ENCODE measurements around the gene ABRAXAS1. TPM values are rescaled to one million over a fixed set of nuclear protein-coding genes. Genes with fewer than 3 reads are reported as not detected.

The ABRAXAS1 gene
- total RNA-seq, 2 donors from 2014 or later: 5.9 to 17.1 TPM

- no peaks in the 10 kb centered on the region for H3K9me3 ChIP-seq
- TF ChIP-seq POLR2A (IDR thresholded peaks at IDR 0.05): no peak
- TF ChIP-seq, protein P1, sequence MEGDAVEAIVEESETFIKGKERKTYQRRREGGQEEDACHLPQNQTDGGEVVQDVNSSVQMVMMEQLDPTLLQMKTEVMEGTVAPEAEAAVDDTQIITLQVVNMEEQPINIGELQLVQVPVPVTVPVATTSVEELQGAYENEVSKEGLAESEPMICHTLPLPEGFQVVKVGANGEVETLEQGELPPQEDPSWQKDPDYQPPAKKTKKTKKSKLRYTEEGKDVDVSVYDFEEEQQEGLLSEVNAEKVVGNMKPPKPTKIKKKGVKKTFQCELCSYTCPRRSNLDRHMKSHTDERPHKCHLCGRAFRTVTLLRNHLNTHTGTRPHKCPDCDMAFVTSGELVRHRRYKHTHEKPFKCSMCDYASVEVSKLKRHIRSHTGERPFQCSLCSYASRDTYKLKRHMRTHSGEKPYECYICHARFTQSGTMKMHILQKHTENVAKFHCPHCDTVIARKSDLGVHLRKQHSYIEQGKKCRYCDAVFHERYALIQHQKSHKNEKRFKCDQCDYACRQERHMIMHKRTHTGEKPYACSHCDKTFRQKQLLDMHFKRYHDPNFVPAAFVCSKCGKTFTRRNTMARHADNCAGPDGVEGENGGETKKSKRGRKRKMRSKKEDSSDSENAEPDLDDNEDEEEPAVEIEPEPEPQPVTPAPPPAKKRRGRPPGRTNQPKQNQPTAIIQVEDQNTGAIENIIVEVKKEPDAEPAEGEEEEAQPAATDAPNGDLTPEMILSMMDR (IDR thresholded peaks at IDR 0.05): no peak
- DNase-seq (no peak), ATAC-seq (no peak)
- WGBS, 2 donors: 100% methylated on average over 1 of the region's 1 CpG
- H3K36me3 ChIP-seq (replicated peaks in 1 of 2; ENCODE audit: insufficient read depth in 1 of 2, low read depth in 2 of 2): peaks cover 0 to 9% of the 10 kb centered on the region in 2 donors
- H3K4me3 ChIP-seq: no peak overlapping the region
- no peaks in the 10 kb centered on the region for H3K4me1 ChIP-seq
- H3K27me3 ChIP-seq: no peaks in the 10 kb centered on the region
- intact Hi-C loops (cut with DNase I): no loop called here
- no peak overlapping the region for H3K27ac ChIP-seq
Observed at GRCh38 chr4:83431200-83431599, 53.7 kb downstream of the ABRAXAS1 start.

GRCh38 chr4:83418211-83418610, 66.7 kb downstream of the ABRAXAS1 start:
- no peak for ATAC-seq
- Histone ChIP-seq H3K27me3 (no peaks in the 10 kb centered on the region), H3K9me3 (no peaks in the 10 kb centered on the region), H3K36me3 (replicated peaks in 1 of 2; ENCODE audit: insufficient read depth in 1 of 2, low read depth in 2 of 2) (peaks cover 0 to 18% of the 10 kb centered on the region in 2 donors), H3K4me1 (no peaks in the 10 kb centered on the region), H3K27ac (no peak overlapping the region), H3K4me3 (no peak overlapping the region)
- DNase-seq: no peak
- TF ChIP-seq, protein P1 (IDR thresholded peaks at IDR 0.05): no peak
- TF ChIP-seq POLR2A (IDR thresholded peaks at IDR 0.05): no peak
- intact Hi-C loops (cut with DNase I): no loop called here

DNA sequence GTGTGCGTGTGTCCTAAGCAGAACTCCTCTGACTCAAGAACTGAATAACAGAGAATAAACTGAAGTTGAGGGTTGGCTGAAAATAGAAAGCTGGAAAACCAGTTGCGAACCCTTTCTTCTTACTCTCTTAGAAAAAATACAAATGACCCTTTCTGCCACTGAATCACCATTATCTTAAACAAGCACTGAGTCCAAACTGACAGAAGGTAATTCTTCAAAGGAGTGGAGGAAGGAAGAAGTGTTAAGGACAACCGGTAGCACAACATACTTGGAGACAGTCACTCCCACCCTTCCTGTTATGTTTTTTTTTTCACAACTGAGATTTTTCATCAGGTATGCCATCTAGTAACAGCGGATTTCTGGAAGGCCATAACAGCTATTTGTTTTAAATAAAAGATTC, 67.3 kb downstream of the ABRAXAS1 start:
- H3K36me3 ChIP-seq (replicated peaks in 1 of 2; ENCODE audit: insufficient read depth in 1 of 2, low read depth in 2 of 2): peaks cover 0 to 16% of the 10 kb centered on the region in 2 donors
- no peak for ATAC-seq
- intact Hi-C loops (cut with DNase I): no loop called here

GRCh38 chr4:83413676-83414075, 71.2 kb downstream of the ABRAXAS1 start:
- WGBS, 2 donors: 96 to 100% methylated on average over 2 of the region's 2 CpGs
- Histone ChIP-seq H3K27ac (no peak overlapping the region), H3K27me3 (no peaks in the 10 kb centered on the region), H3K9me3 (no peaks in the 10 kb centered on the region), H3K4me3 (no peak overlapping the region), H3K4me1 (no peaks in the 10 kb centered on the region), H3K36me3 (replicated peaks in 1 of 2; ENCODE audit: insufficient read depth in 1 of 2, low read depth in 2 of 2) (peaks cover 0 to 15% of the 10 kb centered on the region in 2 donors)
- intact Hi-C loops (cut with DNase I): no loop called here
- ATAC-seq (no peak), DNase-seq (no peak)
- TF ChIP-seq, protein P1 (IDR thresholded peaks at IDR 0.05): no peak
- no peak for TF ChIP-seq POLR2A (IDR thresholded peaks at IDR 0.05)

More for the DNA sequence above, 67.3 kb downstream of the ABRAXAS1 start:
- TF ChIP-seq, protein P1 (IDR thresholded peaks at IDR 0.05): no peak
- TF ChIP-seq POLR2A (IDR thresholded peaks at IDR 0.05): no peak
- H3K4me1 ChIP-seq: no peaks in the 10 kb centered on the region
- no peaks in the 10 kb centered on the region for H3K27me3 ChIP-seq
- 83 to 89% methylated on average over 4 of the region's 4 CpGs for WGBS, 2 donors
- H3K9me3 ChIP-seq: no peaks in the 10 kb centered on the region
- DNase-seq: no peak
- H3K4me3 ChIP-seq: no peak overlapping the region
- no peak overlapping the region for H3K27ac ChIP-seq

Other genes with a start within 250 kb of the ABRAXAS1 start
- 1 to 10 TPM; 2.1 to 4.6 TPM for gene COQ2, start 200.3 kb downstream of the ABRAXAS1 start, total RNA-seq
- under 1 TPM; 0.52 to 0.99 TPM for gene HPSE, start 150.3 kb downstream of the ABRAXAS1 start, total RNA-seq
- gene HELQ, start 29.3 kb downstream of the ABRAXAS1 start, total RNA-seq: 10 to 100 TPM; 14.0 to 24.4 TPM
- 10 to 100 TPM; 10.9 to 55.0 TPM for gene MRPS18C, start 29.0 kb downstream of the ABRAXAS1 start, total RNA-seq
- 1 to 10 TPM; 1.8 to 4.3 TPM for gene GPAT3, start 51.0 kb upstream of the ABRAXAS1 start, total RNA-seq

Measured in body of pancreas (tissue), 4 donors.